Activated naive CD4-positive, alpha-beta T cell treated with anti-CD3 and anti-CD28 coated beads, Interleukin-2, amount 10 ng/mL, durations not matched to agents 5 hours and 36 hours (primary cell): ENCODE data around the gene PCDH1. TPM values are rescaled to one million over a fixed set of nuclear protein-coding genes. Genes with fewer than 3 reads are reported as not detected.

Experiments used
- total RNA-seq, 2 experiments: library from RNA; stranded (reverse); gene quantifications; one replicate each; pipeline ENCODE4 v1.2.3, GENCODE V29; 2021

PCDH1 gene
- not detected for total RNA-seq

DNA sequence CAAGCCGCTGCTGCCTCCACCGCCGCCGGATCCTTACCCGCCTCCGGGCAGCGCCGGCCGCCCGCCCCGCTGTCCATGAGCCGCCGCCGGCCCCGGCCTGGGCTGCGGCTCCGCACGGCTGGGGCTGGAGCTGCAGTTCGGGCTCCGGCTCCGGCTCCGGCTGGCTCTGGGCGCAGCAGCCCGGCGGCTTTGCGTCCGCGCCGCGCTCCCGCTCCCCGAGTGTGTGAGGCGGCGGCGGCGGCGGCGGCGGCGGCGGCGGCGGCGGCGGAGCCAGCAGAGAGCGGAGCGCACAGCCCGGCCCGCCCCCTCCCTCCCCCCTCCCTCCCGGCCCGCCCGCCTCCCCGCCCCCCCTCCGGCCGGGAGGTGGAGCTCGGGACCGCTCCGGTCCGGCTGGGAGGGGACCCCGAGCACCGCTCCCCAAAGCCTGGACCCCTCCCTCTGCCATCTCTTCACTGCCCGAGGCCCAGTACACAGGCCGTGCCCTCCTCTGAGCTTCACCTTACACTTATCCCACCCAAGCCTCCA lies at the start of gene PCDH1:
Gene PCDH1 (minus strand): TSS at position 225 of the 525 bp plus-strand sequence. CDS start 148 bp downstream, at position 77.

DNA sequence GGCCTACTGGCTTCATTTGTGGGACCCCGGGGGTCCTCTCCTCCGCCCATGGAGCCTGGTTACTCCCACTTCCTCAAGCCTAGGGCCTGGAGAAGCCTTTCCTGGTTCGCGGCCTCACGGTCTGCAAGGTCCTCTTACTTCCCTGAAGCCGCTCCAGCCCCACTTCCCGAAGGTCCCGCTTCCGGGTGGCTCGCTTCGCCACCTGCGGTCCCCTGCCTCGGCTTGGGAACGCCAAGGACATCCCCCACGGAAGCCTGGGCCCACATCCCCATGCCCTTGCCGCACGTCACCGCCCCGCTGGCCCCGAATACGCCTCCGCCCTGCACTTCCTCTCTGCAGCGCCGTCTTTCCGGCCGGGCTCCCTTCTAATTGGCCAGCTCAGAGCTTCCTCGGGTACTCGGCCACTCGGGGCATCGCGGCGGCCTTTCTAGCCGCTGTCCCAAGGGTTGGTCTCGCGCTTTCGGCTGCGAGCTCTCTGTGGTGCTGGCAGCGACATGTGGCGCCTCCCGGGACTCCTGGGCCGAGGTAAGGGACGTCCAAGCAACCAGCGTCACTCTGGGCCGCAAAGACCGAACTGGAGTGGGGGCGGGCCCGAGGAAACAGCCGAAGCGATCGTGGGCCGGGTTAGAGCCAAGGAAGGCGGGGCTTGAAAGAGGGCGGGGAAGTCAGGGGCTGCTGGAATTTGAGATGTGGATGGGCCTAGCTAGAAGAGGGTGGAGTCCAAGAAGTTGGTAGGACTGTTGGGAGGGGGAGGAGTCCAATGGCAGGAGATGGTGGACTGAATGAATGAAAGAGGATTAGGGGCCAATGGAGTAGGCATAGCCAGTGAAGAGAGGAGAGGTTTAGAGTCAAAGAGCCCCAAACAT lies 45.5 kb upstream of the PCDH1 start, which contains the start of gene DELE1:
Gene DELE1 (plus strand): TSS at position 424 of the 866 bp plus-strand sequence. CDS start 71 bp downstream, at position 495.

Other genes with a start within 250 kb of the PCDH1 start
- gene HDAC3, start 241.6 kb downstream of the PCDH1 start, total RNA-seq, result 10 to 100 TPM; 67.0 to 69.4 TPM
- 10 to 100 TPM; 22.9 to 25.3 TPM for gene RELL2, start 241.4 kb downstream of the PCDH1 start, total RNA-seq
- 10 to 100 TPM; 61.7 to 64.8 TPM for gene FCHSD1, start 227.0 kb downstream of the PCDH1 start, total RNA-seq
- gene ARAP3, start 196.2 kb downstream of the PCDH1 start, total RNA-seq, result 1 to 10 TPM; 7.2 to 7.3 TPM
- gene DELE1, start 45.5 kb upstream of the PCDH1 start, total RNA-seq, result 10 to 100 TPM; 85.8 to 92.5 TPM
- gene PCDH12, start 79.8 kb upstream of the PCDH1 start, total RNA-seq, result under 1 TPM; 0.77 to 0.78 TPM
- gene RNF14, start 90.7 kb upstream of the PCDH1 start, total RNA-seq, result 10 to 100 TPM; 25.8 to 27.6 TPM
- 10 to 100 TPM; 44.3 to 48.1 TPM for gene GNPDA1, start 134.6 kb upstream of the PCDH1 start, total RNA-seq
- gene NDFIP1, start 230.4 kb upstream of the PCDH1 start, total RNA-seq, result 10 to 100 TPM; 80.4 to 83.4 TPM